Measurements from ENCODE around the gene TBC1D2B. TPM values are rescaled to one million over a fixed set of nuclear protein-coding genes. Genes with fewer than 3 reads are reported as not detected.

Gene TBC1D2B
- total RNA-seq, 1 donor from 2014 or later: 13.7 TPM

DNA sequence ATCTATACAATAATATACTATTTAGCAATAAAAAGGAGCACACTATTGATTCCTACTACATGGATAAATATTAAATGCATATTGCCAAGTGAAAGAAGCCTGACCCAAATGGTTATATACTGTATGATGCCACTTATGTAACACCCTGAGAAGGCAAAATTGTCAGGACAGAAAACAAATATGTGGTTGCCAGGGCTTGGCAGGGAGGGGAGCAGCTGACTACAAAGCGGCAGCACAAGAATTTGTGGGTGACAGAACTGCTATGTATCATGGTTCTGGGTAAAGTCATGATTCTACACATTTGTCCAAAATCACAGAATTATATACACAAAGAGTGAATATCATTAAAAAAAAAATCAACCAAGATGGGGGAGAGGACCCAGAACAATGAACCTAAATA lies 22.5 kb downstream of the TBC1D2B start:
- no peak for FAIRE-seq
- Histone ChIP-seq H3K4me3 (ENCODE audit: low read depth, low read length) (no peak overlapping the region), H3K27me3 (ENCODE audit: control insufficient read depth, insufficient read depth, low read length) (no peaks in the 10 kb centered on the region), H3K36me3 (ENCODE audit: control insufficient read depth, insufficient read depth, low read length) (peaks cover 8% of the 10 kb centered on the region)
- TF ChIP-seq CTCF (IDR thresholded peaks at IDR 0.05; ENCODE audit: insufficient read depth, low read length, severe bottlenecking): no peak
- no peak for DNase-seq (ENCODE audit: low read depth)

DNA sequence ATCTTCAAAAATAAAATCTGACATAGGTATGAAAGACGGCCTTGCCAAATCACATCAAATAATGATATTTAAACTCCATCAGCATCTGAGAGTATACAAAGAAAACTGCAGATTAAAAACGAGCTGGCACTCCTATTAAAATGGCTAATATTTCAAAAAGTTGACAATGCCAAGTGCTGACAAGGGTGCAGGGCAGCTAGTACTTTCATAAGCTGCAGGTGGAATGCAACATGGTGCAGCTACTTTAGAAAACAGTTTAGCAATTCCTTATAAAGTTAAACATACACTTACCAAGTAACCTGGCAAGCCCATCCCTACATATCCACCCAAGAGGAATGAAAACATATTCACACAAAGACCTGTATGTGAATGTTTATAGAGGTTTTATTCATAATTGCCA lies 23.0 kb downstream of the TBC1D2B start:
- no peak for DNase-seq (ENCODE audit: low read depth)
- no peak for FAIRE-seq
- Histone ChIP-seq H3K4me3 (ENCODE audit: low read depth, low read length) (no peak overlapping the region), H3K27me3 (ENCODE audit: control insufficient read depth, insufficient read depth, low read length) (no peaks in the 10 kb centered on the region), H3K36me3 (ENCODE audit: control insufficient read depth, insufficient read depth, low read length) (peaks cover 8% of the 10 kb centered on the region)
- no peak for TF ChIP-seq CTCF (IDR thresholded peaks at IDR 0.05; ENCODE audit: insufficient read depth, low read length, severe bottlenecking)

GRCh38 chr15:78052545-78052944 lies 25.0 kb downstream of the TBC1D2B start:
- H3K4me3 ChIP-seq (ENCODE audit: low read depth, low read length): no peak overlapping the region
- FAIRE-seq: no peak
- no peaks in the 10 kb centered on the region for H3K27me3 ChIP-seq (ENCODE audit: control insufficient read depth, insufficient read depth, low read length)
- no peak for TF ChIP-seq CTCF (IDR thresholded peaks at IDR 0.05; ENCODE audit: insufficient read depth, low read length, severe bottlenecking)
- DNase-seq (ENCODE audit: low read depth): no peak
- H3K36me3 ChIP-seq (ENCODE audit: control insufficient read depth, insufficient read depth, low read length): peaks cover 8% of the 10 kb centered on the region

- peaks cover 8% of the 10 kb centered on the region for H3K36me3 ChIP-seq (ENCODE audit: control insufficient read depth, insufficient read depth, low read length)
- H3K4me3 ChIP-seq (ENCODE audit: low read depth, low read length): no peak overlapping the region
- H3K27me3 ChIP-seq (ENCODE audit: control insufficient read depth, insufficient read depth, low read length): no peaks in the 10 kb centered on the region
- no peak for FAIRE-seq
- TF ChIP-seq CTCF (IDR thresholded peaks at IDR 0.05; ENCODE audit: insufficient read depth, low read length, severe bottlenecking): no peak
- no peak for DNase-seq (ENCODE audit: low read depth)
Measured at GRCh38 chr15:78052001-78052401, 25.5 kb downstream of the TBC1D2B start.

DNA sequence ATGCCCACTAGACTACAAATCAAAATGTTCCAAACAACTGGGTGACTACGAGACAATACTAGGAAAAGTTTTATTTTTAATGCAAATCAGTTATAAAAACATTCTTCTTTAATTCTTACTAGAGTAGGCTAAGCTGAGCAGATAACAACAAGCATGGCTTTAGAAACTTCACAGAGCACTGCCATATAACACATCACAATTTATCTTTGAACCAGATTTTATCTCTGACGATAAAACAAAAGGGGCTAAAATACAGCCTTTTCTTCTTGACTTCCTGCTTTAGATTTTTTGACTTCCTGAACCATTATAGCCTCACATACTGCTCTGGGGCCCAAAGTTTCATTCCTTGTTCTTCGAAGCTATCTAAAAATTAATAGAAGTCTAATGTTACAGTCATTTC lies 25.9 kb downstream of the TBC1D2B start:
- Histone ChIP-seq H3K27me3 (ENCODE audit: control insufficient read depth, insufficient read depth, low read length) (no peaks in the 10 kb centered on the region), H3K36me3 (ENCODE audit: control insufficient read depth, insufficient read depth, low read length) (peaks cover 8% of the 10 kb centered on the region), H3K4me3 (ENCODE audit: low read depth, low read length) (no peak overlapping the region)
- DNase-seq (ENCODE audit: low read depth): no peak
- no peak for TF ChIP-seq CTCF (IDR thresholded peaks at IDR 0.05; ENCODE audit: insufficient read depth, low read length, severe bottlenecking)
- FAIRE-seq: no peak

DNA sequence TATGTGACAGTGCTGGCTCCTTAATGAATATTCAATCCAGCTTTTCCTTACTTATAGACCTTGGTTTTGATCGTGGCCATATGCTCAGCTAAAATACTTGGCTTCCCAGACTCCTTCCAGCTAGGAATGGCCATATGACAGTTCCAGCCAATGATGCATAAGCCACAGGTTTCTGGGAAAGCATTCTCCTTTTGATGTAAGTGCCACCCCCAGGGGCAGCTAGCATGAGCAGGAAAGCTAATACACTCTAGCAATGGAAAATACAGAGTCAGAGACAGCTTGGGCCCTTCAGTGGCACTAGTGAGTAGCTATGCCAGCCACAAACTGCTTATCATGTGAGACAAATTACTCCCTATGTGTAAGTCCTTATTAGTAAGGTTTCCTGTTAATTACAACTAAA lies 26.7 kb downstream of the TBC1D2B start:
- no peak for DNase-seq (ENCODE audit: low read depth)
- no peak for TF ChIP-seq CTCF (IDR thresholded peaks at IDR 0.05; ENCODE audit: insufficient read depth, low read length, severe bottlenecking)

More for the DNA sequence above, 26.7 kb downstream of the TBC1D2B start:
- H3K27me3 ChIP-seq (ENCODE audit: control insufficient read depth, insufficient read depth, low read length): no peaks in the 10 kb centered on the region
- H3K4me3 ChIP-seq (ENCODE audit: low read depth, low read length): no peak overlapping the region
- H3K36me3 ChIP-seq (ENCODE audit: control insufficient read depth, insufficient read depth, low read length): peaks cover 8% of the 10 kb centered on the region
- no peak for FAIRE-seq

Measured in bronchial epithelial cell (primary cell).